Suprapubic skin (tissue), 4 donors: ENCODE data around the gene ZNF350.

Source experiments
- CTCF ChIP-seq, 2 donors: fragments of 200-600 bp in 1 of 2; fragments of 450-650 bp in 1 of 2; sonication (generic) in 1 of 2; IDR thresholded peaks; one replicate each; pipeline ENCODE4 v1.5.1; 2016 to 2019; ENCODE audit warnings: antibody characterized with exemption in 2 of 2, mild to moderate bottlenecking in 1 of 2, moderate library complexity in 1 of 2
- POLR2A ChIP-seq, 2 donors: fragments of 450-650 bp; IDR thresholded peaks; one replicate each; pipeline ENCODE4 v1.6.1; 2017; ENCODE audit warnings: antibody characterized with exemption in 2 of 2, mild to moderate bottlenecking in 2 of 2, moderate library complexity in 2 of 2
- POLR2AphosphoS5 ChIP-seq, 3 donors: sonication (generic); formaldehyde crosslinking; IDR thresholded peaks; one replicate each; pipeline ENCODE4 v1.6.1; 2017; ENCODE audit warnings: antibody characterized with exemption in 3 of 3

DNA sequence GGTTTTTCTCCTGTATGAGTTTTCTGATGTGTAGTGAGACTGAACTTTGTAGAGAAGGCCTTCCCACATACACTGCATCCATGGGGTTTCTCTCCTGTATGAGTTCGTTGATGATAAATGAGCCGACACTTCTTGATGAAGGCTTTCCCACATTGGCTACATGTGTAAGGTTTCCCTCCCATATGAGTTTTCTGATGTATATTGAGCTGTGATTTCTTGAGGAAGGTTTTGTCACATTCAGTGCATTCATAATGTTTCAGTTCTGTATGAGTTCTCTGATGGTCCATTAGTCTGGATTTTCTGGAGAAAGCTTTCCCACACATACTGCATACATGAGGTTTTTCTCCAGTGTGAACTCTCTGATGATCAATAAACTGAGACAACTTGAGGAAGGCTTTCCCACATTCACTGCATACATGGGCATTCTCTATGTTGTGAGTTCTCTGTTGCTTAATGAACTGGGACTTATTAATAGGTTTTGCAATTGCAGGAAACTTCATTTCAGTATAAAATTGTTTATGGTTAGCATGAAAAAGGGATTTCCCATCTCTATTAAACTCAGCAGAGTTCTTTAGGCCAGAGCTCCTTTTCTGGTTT lies 7.5 kb upstream of the ZNF350 start:
- TF ChIP-seq CTCF (IDR thresholded peaks at IDR 0.05): no peak
- TF ChIP-seq POLR2AphosphoS5 (IDR thresholded peaks at IDR 0.05): no peak
- TF ChIP-seq POLR2A (IDR thresholded peaks at IDR 0.05): no peak
